Smooth muscle cell (in vitro differentiated cells): ENCODE measurements around the gene BCR. TPM values are rescaled to one million over a fixed set of nuclear protein-coding genes. Genes with fewer than 3 reads are reported as not detected.

Source experiments
- DNase-seq: peaks from one replicate; lab custom pipeline; 2025; ENCODE audit not compliant: unreplicated experiment; lab: John Stamatoyannopoulos, UW
- H2AFZ ChIP-seq: fragments of 200-600 bp; sonication (generic); 2 replicates; pipeline ENCODE4 v1.6.0; 2016; ENCODE audit warnings: antibody characterized with exemption, low read depth, mild to moderate bottlenecking
- H3F3A ChIP-seq: fragments of 200-600 bp; sonication (generic); 2 replicates; pipeline ENCODE4 v1.6.0; 2017; ENCODE audit warnings: antibody characterized with exemption, low read depth
- H3K27ac ChIP-seq: fragments of 200-600 bp; sonication (generic); 2 replicates; pipeline ENCODE4 v1.5.1; 2016; ENCODE audit warnings: low read depth, mild to moderate bottlenecking
- H3K27me3 ChIP-seq: fragments of 200-600 bp; sonication (generic); 2 replicates; pipeline ENCODE4 v1.6.1; 2016; ENCODE audit warnings: low read depth, mild to moderate bottlenecking
- H3K36me3 ChIP-seq: fragments of 200-600 bp; sonication (generic); 2 replicates; pipeline ENCODE4 v1.5.1; 2016; ENCODE audit warnings: low read depth
- H3K4me1 ChIP-seq: fragments of 200-600 bp; sonication (generic); 2 replicates; pipeline ENCODE4 v1.5.1; 2016; ENCODE audit warnings: low read depth
- H3K4me2 ChIP-seq: fragments of 200-600 bp; sonication (generic); 2 replicates; pipeline ENCODE4 v1.6.0; 2016; ENCODE audit warnings: mild to moderate bottlenecking
- H3K4me3 ChIP-seq: fragments of 200-600 bp; sonication (generic); 2 replicates; pipeline ENCODE4 v1.5.1; 2016; ENCODE audit warnings: mild to moderate bottlenecking
- H3K79me2 ChIP-seq: fragments of 200-600 bp; sonication (generic); 2 replicates; pipeline ENCODE4 v1.6.0; 2016; ENCODE audit warnings: low read depth, mild to moderate bottlenecking
- H3K9ac ChIP-seq: fragments of 200-600 bp; sonication (generic); 2 replicates; pipeline ENCODE4 v1.6.0; 2016; ENCODE audit warnings: low read depth
- H3K9me3 ChIP-seq: fragments of 200-600 bp; sonication (generic); replicated peaks from 2 replicates; pipeline ENCODE4 v1.5.1; 2016; ENCODE audit warnings: low read depth
- H4K20me1 ChIP-seq: fragments of 200-600 bp; sonication (generic); 2 replicates; pipeline ENCODE4 v1.6.0; 2016; ENCODE audit warnings: low read depth
- WGBS: methylation state at CpG from one replicate; pipeline ENCODE4 v1.1.7; 2016; ENCODE audit warnings: low lambda C conversion rate; 5-methylcytosine and 5-hydroxymethylcytosine counted together
- polyA plus RNA-seq: library from polyadenylated mRNA; unstranded; fragments of >200 nt; fragmentation: Nextera tagmentation; extraction: Ambion mirVana; gene quantifications from 2 replicates; pipeline ENCODE4 v1.2.1, GENCODE V29; 2016
- total RNA-seq: library from RNA; depleted of rRNA; stranded (reverse); fragments of >200 nt; gene quantifications from 2 replicates; pipeline ENCODE4 v1.2.3, GENCODE V29; 2014
- TF ChIP-seq, protein P1 (sequence below): fragments of 200-600 bp; sonication (generic); IDR thresholded peaks from 2 replicates; pipeline ENCODE4 v1.5.1; 2017; ENCODE audit warnings: borderline replicate concordance, mild to moderate bottlenecking, antibody characterized with exemption; ENCODE audit not compliant: insufficient read depth, poor library complexity, severe bottlenecking

Gene BCR
- total and polyA plus RNA-seq, 2 experiments from 2014 or later = 11.1 to 13.4 TPM

DNA sequence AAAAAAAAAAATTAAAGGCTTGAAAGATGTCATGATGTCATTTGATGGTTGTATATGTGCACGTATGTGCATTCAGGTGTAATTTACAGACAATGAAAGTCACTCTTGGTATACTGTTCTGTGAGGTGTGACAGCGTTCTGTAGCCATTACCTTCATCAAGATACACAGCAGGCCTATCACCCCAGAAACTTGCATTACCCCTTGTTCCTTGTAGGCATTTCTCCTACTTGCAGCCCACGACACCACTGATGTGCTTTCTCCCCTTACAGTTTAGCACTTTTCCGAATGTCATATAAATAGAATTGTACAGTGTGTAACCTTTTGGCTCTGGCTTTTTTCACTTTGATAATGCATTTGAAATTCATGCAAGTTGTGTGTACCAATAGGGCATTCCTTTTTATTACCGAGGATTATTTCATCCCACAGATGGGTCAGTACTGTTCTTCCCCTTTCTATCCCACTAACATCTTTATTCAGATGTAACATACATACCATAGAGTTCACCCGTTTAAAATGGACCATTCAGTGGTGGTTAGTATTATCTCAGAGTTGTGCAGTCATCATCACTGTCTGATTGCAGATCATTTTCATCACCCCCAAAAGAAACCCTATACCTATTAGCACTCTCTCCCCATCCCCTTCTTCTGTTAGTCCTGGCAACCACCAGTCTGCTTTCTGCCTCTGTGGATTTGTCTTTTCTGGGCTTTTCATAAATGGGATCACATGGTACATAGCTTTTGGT lies 30.3 kb downstream of the BCR start:
- no peak for DNase-seq
- H3K79me2 ChIP-seq = peaks cover 34% of the 10 kb centered on the region

DNA sequence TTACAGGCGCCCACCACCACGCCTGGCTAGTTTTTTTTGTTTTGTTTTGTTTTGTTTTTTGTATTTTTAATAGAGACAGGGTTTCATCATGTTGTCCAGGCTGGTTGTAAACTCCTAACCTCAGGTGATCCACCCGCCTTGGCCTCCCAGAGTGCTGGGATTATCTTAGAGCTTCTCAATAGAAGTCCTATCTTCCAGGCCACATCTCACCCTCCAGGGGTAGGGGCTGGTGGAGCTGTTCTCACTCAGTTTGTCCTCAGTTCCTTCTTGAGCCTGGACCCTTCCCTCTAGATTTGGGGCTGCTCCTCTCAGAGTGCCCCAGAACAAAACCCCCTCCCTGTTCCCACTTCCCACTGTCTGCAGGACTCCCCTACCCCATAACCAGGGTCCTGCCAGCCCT lies 31.3 kb downstream of the BCR start:
- H3K4me1 ChIP-seq = no peaks in the 10 kb centered on the region
- H3K4me3 ChIP-seq = no peak overlapping the region
- peaks cover 40% of the 10 kb centered on the region for H3K79me2 ChIP-seq
- H3K36me3 ChIP-seq = no peaks in the 10 kb centered on the region
- peaks cover 6% of the 10 kb centered on the region for H3F3A ChIP-seq
- H3K4me2 ChIP-seq = no peak overlapping the region
- 96% methylated on average over 3 of the region's 3 CpGs for WGBS
- no peak overlapping the region for H2AFZ ChIP-seq
- H3K9me3 ChIP-seq = no peaks in the 10 kb centered on the region
- no peak overlapping the region for H3K27ac ChIP-seq
- H4K20me1 ChIP-seq = peaks cover 98% of the 10 kb centered on the region
- TF ChIP-seq, protein P1, sequence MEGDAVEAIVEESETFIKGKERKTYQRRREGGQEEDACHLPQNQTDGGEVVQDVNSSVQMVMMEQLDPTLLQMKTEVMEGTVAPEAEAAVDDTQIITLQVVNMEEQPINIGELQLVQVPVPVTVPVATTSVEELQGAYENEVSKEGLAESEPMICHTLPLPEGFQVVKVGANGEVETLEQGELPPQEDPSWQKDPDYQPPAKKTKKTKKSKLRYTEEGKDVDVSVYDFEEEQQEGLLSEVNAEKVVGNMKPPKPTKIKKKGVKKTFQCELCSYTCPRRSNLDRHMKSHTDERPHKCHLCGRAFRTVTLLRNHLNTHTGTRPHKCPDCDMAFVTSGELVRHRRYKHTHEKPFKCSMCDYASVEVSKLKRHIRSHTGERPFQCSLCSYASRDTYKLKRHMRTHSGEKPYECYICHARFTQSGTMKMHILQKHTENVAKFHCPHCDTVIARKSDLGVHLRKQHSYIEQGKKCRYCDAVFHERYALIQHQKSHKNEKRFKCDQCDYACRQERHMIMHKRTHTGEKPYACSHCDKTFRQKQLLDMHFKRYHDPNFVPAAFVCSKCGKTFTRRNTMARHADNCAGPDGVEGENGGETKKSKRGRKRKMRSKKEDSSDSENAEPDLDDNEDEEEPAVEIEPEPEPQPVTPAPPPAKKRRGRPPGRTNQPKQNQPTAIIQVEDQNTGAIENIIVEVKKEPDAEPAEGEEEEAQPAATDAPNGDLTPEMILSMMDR = no peak
- no peak overlapping the region for H3K9ac ChIP-seq
- no peak for DNase-seq
- no peaks in the 10 kb centered on the region for H3K27me3 ChIP-seq

More for the DNA sequence above, 30.3 kb downstream of the BCR start:
- H3K27me3 ChIP-seq = no peaks in the 10 kb centered on the region
- no peaks in the 10 kb centered on the region for H3K4me1 ChIP-seq
- H3K4me3 ChIP-seq = no peak overlapping the region
- H3K9me3 ChIP-seq = no peaks in the 10 kb centered on the region
- 91% methylated on average over 6 of the region's 6 CpGs for whole genome bisulfite sequencing
- H3F3A ChIP-seq = no peaks in the 10 kb centered on the region
- H3K9ac ChIP-seq = no peak overlapping the region
- H3K27ac ChIP-seq = no peak overlapping the region
- H3K36me3 ChIP-seq = no peaks in the 10 kb centered on the region
- H3K4me2 ChIP-seq = no peak overlapping the region
- TF ChIP-seq, protein P1 = no peak
- no peak overlapping the region for H2AFZ ChIP-seq
- H4K20me1 ChIP-seq = peaks cover 98% of the 10 kb centered on the region

DNA sequence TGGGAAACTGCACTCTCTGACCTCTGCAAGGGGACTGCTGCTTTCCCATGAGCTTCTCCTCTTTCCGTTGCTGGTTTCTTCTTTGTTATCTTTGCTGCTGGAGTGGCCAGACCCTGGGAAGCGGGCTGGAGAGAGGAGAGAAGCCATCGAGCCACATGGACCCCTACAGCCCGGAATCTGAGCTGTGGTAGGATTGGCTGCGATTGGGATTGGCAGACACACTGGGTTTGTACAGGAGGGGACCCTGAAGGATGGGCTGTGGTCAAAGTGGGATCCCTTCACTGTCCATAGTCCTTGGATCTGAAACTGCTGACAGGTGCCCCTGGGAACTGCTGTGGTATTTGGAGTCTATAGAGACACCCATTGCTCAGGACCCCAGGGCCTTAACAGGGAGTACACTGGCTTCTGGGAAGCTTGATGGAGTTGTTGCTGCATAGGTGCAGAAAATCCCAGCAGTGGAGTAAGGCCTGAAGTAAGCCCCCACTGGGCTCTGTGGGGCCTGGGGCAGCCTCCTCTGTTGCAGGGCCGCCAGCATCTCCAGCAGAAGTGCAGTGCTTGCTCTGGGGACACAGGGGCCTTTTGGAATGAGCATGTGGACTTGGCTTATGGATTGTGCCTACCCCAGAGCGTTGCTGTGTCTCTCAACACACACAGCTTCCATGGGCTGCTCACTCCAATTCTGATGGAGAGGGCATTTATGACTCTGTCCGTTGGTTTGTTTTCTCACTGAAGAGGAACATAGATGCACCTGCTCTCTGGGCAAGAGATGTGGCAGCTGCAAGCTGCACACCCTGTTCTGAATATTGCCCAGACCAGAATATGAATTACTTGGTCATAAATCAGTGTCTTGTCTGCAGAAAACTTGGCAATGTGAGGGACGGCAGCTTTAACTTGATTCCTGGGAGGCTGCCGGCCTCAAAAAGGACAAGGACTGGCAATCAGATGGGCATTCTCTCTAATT lies 32.0 kb downstream of the BCR start:
- Histone ChIP-seq H3K79me2 (peaks cover 47% of the 10 kb centered on the region), H3K9me3 (no peaks in the 10 kb centered on the region), H3F3A (peaks cover 6% of the 10 kb centered on the region), H4K20me1 (peaks cover 100% of the 10 kb centered on the region), H3K27ac (no peak overlapping the region), H3K9ac (no peak overlapping the region), H3K27me3 (no peaks in the 10 kb centered on the region), H2AFZ (no peak overlapping the region), H3K4me3 (no peak overlapping the region), H3K4me2 (no peak overlapping the region), H3K4me1 (no peaks in the 10 kb centered on the region), H3K36me3 (no peaks in the 10 kb centered on the region)
- WGBS = 92% methylated on average over 10 of the region's 10 CpGs
- no peak for DNase-seq
- TF ChIP-seq, protein P1 = no peak
